Ovary (tissue), 3 donors: Measurements from ENCODE around the gene SESN1.
"Not testable (repeated sequence)": the region's sequence is repeated elsewhere in the genome, so short reads cannot be mapped to it uniquely, and the experiment has no call there.

Source experiments
- CTCF ChIP-seq, 3 donors: fragments of 450-650 bp in 2 of 3; fragments of 200-600 bp in 1 of 3; IDR thresholded peaks; one replicate each; pipeline versions ENCODE4 v1.5.1 to v1.8.0; 2016 to 2022; ENCODE audit warnings: antibody characterized with exemption in 3 of 3, mild to moderate bottlenecking in 1 of 3
- POLR2A ChIP-seq: fragments of 450-650 bp; IDR thresholded peaks from one replicate; pipeline ENCODE4 v1.6.1; 2017; ENCODE audit warnings: antibody characterized with exemption, mild to moderate bottlenecking, moderate library complexity
- donor health status: DM: no; HTN: no; CAD: no.

GRCh38 chr6:108978638-108979037 is 116.0 kb downstream of the SESN1 start:
- TF ChIP-seq POLR2A; CTCF (IDR thresholded peaks at IDR 0.05): not testable (repeated sequence)
